ENCODE measurements around the gene ZNF385B. TPM values are rescaled to one million over a fixed set of nuclear protein-coding genes. Genes with fewer than 3 reads are reported as not detected.

ZNF385B gene
- total and polyA plus RNA-seq, 3 donors from 2014 or later: 28.1 to 40.3 (median 37.4) TPM

DNA sequence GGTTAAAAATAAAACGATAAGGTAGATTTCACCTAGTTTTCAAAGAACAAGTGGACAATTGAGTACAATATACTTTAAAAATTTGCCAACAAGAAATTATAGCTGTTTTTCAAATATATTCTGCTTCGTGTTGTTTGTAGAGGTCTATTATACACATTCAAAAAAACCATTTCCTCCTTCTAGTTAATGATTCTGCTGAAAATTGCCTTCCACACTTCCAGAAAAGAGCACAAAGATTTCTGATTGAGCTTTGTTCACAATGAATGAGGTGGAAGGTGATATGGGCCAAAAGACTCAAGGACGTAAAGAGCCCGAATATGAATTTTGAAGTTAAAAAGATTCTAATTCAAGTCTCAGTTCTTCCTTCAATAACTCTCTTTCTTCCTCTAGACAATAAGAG is 319.8 kb downstream of the ZNF385B start:
- no peaks in the 10 kb centered on the region for H3K9me3 ChIP-seq
- no peak overlapping the region for H3K27ac ChIP-seq
- TF ChIP-seq, protein P1, sequence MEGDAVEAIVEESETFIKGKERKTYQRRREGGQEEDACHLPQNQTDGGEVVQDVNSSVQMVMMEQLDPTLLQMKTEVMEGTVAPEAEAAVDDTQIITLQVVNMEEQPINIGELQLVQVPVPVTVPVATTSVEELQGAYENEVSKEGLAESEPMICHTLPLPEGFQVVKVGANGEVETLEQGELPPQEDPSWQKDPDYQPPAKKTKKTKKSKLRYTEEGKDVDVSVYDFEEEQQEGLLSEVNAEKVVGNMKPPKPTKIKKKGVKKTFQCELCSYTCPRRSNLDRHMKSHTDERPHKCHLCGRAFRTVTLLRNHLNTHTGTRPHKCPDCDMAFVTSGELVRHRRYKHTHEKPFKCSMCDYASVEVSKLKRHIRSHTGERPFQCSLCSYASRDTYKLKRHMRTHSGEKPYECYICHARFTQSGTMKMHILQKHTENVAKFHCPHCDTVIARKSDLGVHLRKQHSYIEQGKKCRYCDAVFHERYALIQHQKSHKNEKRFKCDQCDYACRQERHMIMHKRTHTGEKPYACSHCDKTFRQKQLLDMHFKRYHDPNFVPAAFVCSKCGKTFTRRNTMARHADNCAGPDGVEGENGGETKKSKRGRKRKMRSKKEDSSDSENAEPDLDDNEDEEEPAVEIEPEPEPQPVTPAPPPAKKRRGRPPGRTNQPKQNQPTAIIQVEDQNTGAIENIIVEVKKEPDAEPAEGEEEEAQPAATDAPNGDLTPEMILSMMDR (IDR thresholded peaks at IDR 0.05): no peak
- TF ChIP-seq POLR2A (IDR thresholded peaks at IDR 0.05): no peak
- no peak for DNase-seq
- intact Hi-C loops (cut with DNase I; ENCODE audit: low total_unique reads): no loop called here
- H3K27me3 ChIP-seq: no peaks in the 10 kb centered on the region
- H3K36me3 ChIP-seq (ENCODE audit: low read depth, missing control alignments): no peaks in the 10 kb centered on the region
- no peak overlapping the region for H3K4me3 ChIP-seq
- 62 to 68% methylated on average over 4 of the region's 4 CpGs for WGBS, 2 donors
- no peaks in the 10 kb centered on the region for H3K4me1 ChIP-seq

DNA sequence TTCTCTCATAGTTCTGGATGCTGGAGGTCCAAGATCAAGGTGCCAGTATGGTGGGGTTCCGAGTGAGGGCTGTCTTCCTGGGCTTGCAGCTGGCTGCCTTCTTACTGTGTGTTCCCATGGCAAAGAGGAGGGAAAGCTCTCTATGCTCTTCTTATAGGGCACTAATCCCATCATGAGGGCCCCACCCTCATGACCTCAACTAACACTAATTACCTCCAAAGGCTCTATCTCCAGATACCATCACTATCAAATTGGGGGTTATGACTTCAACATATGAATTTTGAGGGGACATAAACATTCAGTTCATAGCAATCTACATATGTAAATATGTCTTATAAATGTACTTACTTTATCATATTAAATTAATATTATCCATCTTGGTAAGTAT is 322.3 kb downstream of the ZNF385B start:
- Histone ChIP-seq H3K27ac (no peak overlapping the region), H3K9me3 (no peaks in the 10 kb centered on the region), H3K4me3 (no peak overlapping the region), H3K4me1 (no peaks in the 10 kb centered on the region), H3K27me3 (no peaks in the 10 kb centered on the region), H3K36me3 (ENCODE audit: low read depth, missing control alignments) (no peaks in the 10 kb centered on the region)
- intact Hi-C loops (cut with DNase I; ENCODE audit: low total_unique reads): no loop called here
- TF ChIP-seq, protein P1 (IDR thresholded peaks at IDR 0.05): no peak
- TF ChIP-seq POLR2A (IDR thresholded peaks at IDR 0.05): no peak
- WGBS, 2 donors: 100% methylated on average over 1 of the region's 1 CpG
- DNase-seq: no peak

DNA sequence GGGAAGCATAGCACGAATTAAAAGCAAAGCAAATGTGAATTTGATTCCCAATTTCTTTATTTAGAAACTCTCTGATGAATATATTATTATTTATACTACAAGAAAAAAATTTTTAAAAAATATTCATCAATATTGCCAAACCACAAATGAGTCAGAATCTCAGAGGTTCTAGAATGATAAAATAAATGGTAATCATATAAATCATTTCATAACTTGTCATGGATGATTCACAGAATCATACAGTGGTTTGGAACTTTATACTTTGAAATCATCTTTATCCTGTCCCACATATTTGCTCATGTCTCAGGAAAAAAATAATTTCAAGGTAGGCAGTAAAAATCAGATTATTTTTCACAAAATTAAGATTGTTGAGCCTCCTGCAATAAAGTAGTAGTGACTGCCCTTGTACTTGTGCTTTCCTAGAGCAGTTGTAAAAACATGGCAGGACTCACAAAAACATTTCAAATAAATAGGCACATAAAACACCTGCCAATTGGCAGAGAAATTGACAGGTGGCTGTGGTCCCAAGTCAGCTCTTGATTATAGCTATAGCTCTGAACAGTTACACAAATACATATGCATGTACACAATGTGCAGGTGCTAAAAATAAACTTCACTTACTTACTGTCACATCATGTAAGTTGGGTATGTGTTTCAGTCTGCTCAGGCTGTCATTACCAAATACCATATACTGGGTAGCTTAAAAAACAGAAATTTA is 322.8 kb downstream of the ZNF385B start:
- 91 to 93% methylated on average over 1 of the region's 1 CpG for WGBS, 2 donors
- Histone ChIP-seq H3K27ac (no peak overlapping the region), H3K9me3 (no peaks in the 10 kb centered on the region), H3K4me1 (no peaks in the 10 kb centered on the region), H3K4me3 (no peak overlapping the region), H3K36me3 (ENCODE audit: low read depth, missing control alignments) (no peaks in the 10 kb centered on the region), H3K27me3 (no peaks in the 10 kb centered on the region)
- DNase-seq: no peak
- intact Hi-C loops (cut with DNase I; ENCODE audit: low total_unique reads): no loop called here
- TF ChIP-seq POLR2A (IDR thresholded peaks at IDR 0.05): no peak
- TF ChIP-seq, protein P1 (IDR thresholded peaks at IDR 0.05): no peak

DNA sequence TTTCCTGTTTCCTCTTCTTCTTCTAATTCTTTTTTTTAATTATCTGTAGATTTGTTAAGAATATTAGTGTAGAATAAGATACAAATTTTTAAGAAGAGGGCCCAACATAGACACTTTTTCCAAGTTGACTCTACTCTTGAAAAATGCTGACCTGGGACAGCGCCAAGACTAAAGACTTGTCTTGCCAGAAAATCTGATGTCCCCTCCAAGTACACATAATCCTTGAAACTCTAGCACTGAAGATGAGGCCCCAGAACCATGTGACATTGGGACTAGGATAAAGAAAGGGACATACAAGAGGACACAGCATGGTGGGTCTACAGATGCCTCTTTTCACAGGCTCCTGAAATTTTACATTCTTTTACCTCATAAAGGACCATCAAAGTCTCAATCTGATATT is 325.2 kb downstream of the ZNF385B start:
- Histone ChIP-seq H3K4me1 (no peaks in the 10 kb centered on the region), H3K4me3 (no peak overlapping the region), H3K27me3 (no peaks in the 10 kb centered on the region), H3K9me3 (no peaks in the 10 kb centered on the region), H3K27ac (no peak overlapping the region), H3K36me3 (ENCODE audit: low read depth, missing control alignments) (no peaks in the 10 kb centered on the region)
- WGBS, 2 donors: 100% methylated on average over 1 of the region's 1 CpG
- intact Hi-C loops (cut with DNase I; ENCODE audit: low total_unique reads): no loop called here
- DNase-seq: no peak
- TF ChIP-seq, protein P1 (IDR thresholded peaks at IDR 0.05): no peak
- no peak for TF ChIP-seq POLR2A (IDR thresholded peaks at IDR 0.05)

DNA sequence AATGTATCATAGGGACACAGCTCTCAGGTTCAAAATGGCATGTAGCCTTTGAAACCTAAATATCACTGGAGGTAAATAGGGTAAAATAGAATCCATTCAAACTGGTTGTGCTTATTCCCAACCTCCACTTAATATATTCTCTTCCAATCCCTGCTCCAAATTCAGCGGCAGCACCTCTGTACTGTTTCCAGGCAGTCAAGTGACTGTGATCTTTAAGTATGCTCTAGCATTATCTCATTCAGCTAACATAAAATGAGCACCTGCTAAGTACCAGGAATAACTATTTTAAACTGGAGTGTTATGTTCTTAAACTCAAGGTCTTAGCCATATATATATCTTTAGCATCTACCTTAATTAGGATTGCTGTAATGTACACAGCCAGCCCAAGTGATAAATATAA is 327.5 kb downstream of the ZNF385B start:
- Histone ChIP-seq H3K9me3 (no peaks in the 10 kb centered on the region), H3K4me1 (no peaks in the 10 kb centered on the region), H3K4me3 (no peak overlapping the region), H3K27ac (no peak overlapping the region), H3K27me3 (no peaks in the 10 kb centered on the region), H3K36me3 (ENCODE audit: low read depth, missing control alignments) (no peaks in the 10 kb centered on the region)
- WGBS, 2 donors: 85 to 97% methylated on average over 1 of the region's 1 CpG
- TF ChIP-seq POLR2A (IDR thresholded peaks at IDR 0.05): no peak
- TF ChIP-seq, protein P1 (IDR thresholded peaks at IDR 0.05): no peak
- DNase-seq: no peak
- intact Hi-C loops (cut with DNase I; ENCODE audit: low total_unique reads): no loop called here
